Endothelial cell of umbilical vein (primary cell): ENCODE results near the gene MYO19. TPM values are rescaled to one million over a fixed set of nuclear protein-coding genes. Genes with fewer than 3 reads are reported as not detected.

ENCODE experiments used
- BruUV-seq: library from RNA; stranded (reverse); fragments of 400-500 nt; replicated peaks from 2 replicates; lab custom pipeline; 2021; lab: Mats Ljungman, UMichigan
- CTCF ChIA-PET: fragments of 300-600, 350-600 bp; sonication (Branson Sonifier 250); formaldehyde crosslinking; loops from one replicate; lab custom pipeline; 2021; ENCODE audit warnings: antibody characterized with exemption, inconsistent platforms; lab: Charles Lee
- POLR2A ChIA-PET: fragments of 300-600, 350-600 bp; sonication (Branson Sonifier 250); formaldehyde crosslinking; loops from one replicate; lab custom pipeline; 2021; ENCODE audit warnings: antibody characterized with exemption, inconsistent platforms; lab: Charles Lee
- DNase-seq: peaks from one replicate; pipeline ENCODE4 v3.0.0-alpha.2; 2011; ENCODE audit warnings: low read depth, low spot score
- FAIRE-seq: peaks from 2 replicates; lab custom pipeline; 2011; peaks lifted over from hg19 to GRCh38; lab: Jason Lieb, UNC
- H2AFZ ChIP-seq: 2 replicates; pipeline ENCODE4 v1.6.0; 2012; ENCODE audit warnings: low read depth, low read length, control low read depth, inconsistent platforms
- H3K27ac ChIP-seq: 2 replicates; pipeline ENCODE4 v1.5.1; 2011; ENCODE audit warnings: low read depth, mild to moderate bottlenecking, control low read depth, low read length, moderate library complexity; ENCODE audit not compliant: insufficient read depth
- H3K27me3 ChIP-seq, 2 experiments: 2 replicates each; pipeline versions ENCODE4 v1.6.0 to v1.6.1; 2011; ENCODE audit warnings: low read length in 2 of 2, mixed read lengths in 1 of 2; ENCODE audit not compliant: control insufficient read depth in 2 of 2, insufficient read depth in 2 of 2
- H3K36me3 ChIP-seq, 2 experiments: 2 replicates in 1 of 2; 3 replicates in 1 of 2; pipeline ENCODE4 v1.5.1; 2011; ENCODE audit warnings: low read length in 2 of 2, mild to moderate bottlenecking in 1 of 2, moderate library complexity in 1 of 2; ENCODE audit not compliant: control insufficient read depth in 2 of 2, insufficient read depth in 2 of 2; ENCODE audit errors: extremely low read depth in 1 of 2
- H3K4me1 ChIP-seq: 3 replicates; pipeline ENCODE4 v1.5.1; 2011; ENCODE audit warnings: mild to moderate bottlenecking, low read length; ENCODE audit not compliant: control insufficient read depth, insufficient read depth; ENCODE audit errors: extremely low read depth
- H3K4me2 ChIP-seq: 2 replicates; pipeline ENCODE4 v1.6.1; 2011; ENCODE audit warnings: low read length, control low read depth, mixed read lengths; ENCODE audit not compliant: insufficient read depth
- H3K4me3 ChIP-seq, 3 experiments: fragments of 200-600 bp in 1 of 3; sonication (generic), shearing (Covaris generic) in 1 of 3; replicated peaks in 1 of 3; 2 replicates each; pipeline ENCODE4 v1.5.1; 2011 to 2016; ENCODE audit warnings: control low read depth in 3 of 3, low read length in 3 of 3, mild to moderate bottlenecking in 2 of 3, inconsistent platforms in 1 of 3, low read depth in 1 of 3, moderate library complexity in 1 of 3; ENCODE audit not compliant: insufficient read depth in 1 of 3
- H3K79me2 ChIP-seq: 2 replicates; pipeline ENCODE4 v1.6.0; 2012; ENCODE audit warnings: low read length, inconsistent platforms; ENCODE audit not compliant: control insufficient read depth, insufficient read depth
- H3K9ac ChIP-seq: replicated peaks from 2 replicates; pipeline ENCODE3; 2011; ENCODE audit warnings: low read length, control low read depth; ENCODE audit not compliant: insufficient read depth; ENCODE audit errors: extremely low read depth
- H3K9me1 ChIP-seq: replicated peaks from 3 replicates; pipeline ENCODE4 v1.6.0; 2011; ENCODE audit warnings: mild to moderate bottlenecking, low read length; ENCODE audit not compliant: control insufficient read depth, insufficient read depth; ENCODE audit errors: extremely low read depth
- H3K9me3 ChIP-seq: replicated peaks from 2 replicates; pipeline ENCODE4 v1.5.1; 2012; ENCODE audit warnings: low read length, inconsistent platforms; ENCODE audit not compliant: control insufficient read depth, insufficient read depth
- H4K20me1 ChIP-seq: replicated peaks from 2 replicates; pipeline ENCODE3; 2011; ENCODE audit warnings: mild to moderate bottlenecking, low read length; ENCODE audit not compliant: control insufficient read depth, insufficient read depth; ENCODE audit errors: extremely low read depth
- CTCF ChIP-seq, 2 donors: IDR thresholded peaks; 1 replicate in 1 of 2; 2 replicates in 1 of 2; pipeline ENCODE4 v1.5.1; 2011; ENCODE audit warnings: low read length in 2 of 2, mild to moderate bottlenecking in 2 of 2, moderate library complexity in 2 of 2, control low read depth in 1 of 2, inconsistent platforms in 1 of 2, low read depth in 1 of 2; ENCODE audit not compliant: insufficient read depth in 1 of 2; ENCODE audit errors: extremely low read depth in 1 of 2
- EZH2 ChIP-seq: IDR thresholded peaks from 2 replicates; pipeline ENCODE4 v1.6.1; 2012; ENCODE audit warnings: borderline replicate concordance, low read depth, mild to moderate bottlenecking, moderate library complexity, low read length, inconsistent platforms; ENCODE audit not compliant: severe bottlenecking
- FOS ChIP-seq: IDR thresholded peaks from 2 replicates; pipeline ENCODE4 v1.6.1; 2011; ENCODE audit warnings: mild to moderate bottlenecking, low read length, moderate library complexity, borderline replicate concordance; ENCODE audit not compliant: insufficient read depth
- JUN ChIP-seq: IDR thresholded peaks from 2 replicates; pipeline ENCODE4 v1.6.1; 2011; ENCODE audit warnings: borderline replicate concordance, low read depth; ENCODE audit not compliant: insufficient read length, insufficient read depth
- MAX ChIP-seq: IDR thresholded peaks from 2 replicates; pipeline ENCODE4 v1.6.1; 2011; ENCODE audit not compliant: insufficient read depth, insufficient read length
- MYC ChIP-seq: IDR thresholded peaks from one replicate; pipeline ENCODE4 v1.6.1; 2011; ENCODE audit warnings: mild to moderate bottlenecking, low read depth, low read length
- POLR2A ChIP-seq: IDR thresholded peaks from 2 replicates; pipeline ENCODE4 v1.6.1; 2012; ENCODE audit warnings: low read depth, mild to moderate bottlenecking, control low read depth, low read length
- POLR2AphosphoS5 ChIP-seq: IDR thresholded peaks from 2 replicates; pipeline ENCODE4 v1.6.1; 2012; ENCODE audit warnings: low read depth, mild to moderate bottlenecking, control low read depth, low read length, moderate library complexity; ENCODE audit not compliant: insufficient read depth
- dilution Hi-C: fragments of 300-500 bp; cut with MboI; formaldehyde crosslinking; loops from one replicate; pipeline ENCODE4 v1.15.0; 2019; ENCODE audit warnings: low sequenced_read_pairs; ENCODE audit not compliant: extremely low pct_ligation_motif_present
- intact Hi-C: fragments of 100-400 bp; cut with micrococcal nuclease; formaldehyde crosslinking; loops from one replicate; pipeline ENCODE4 v1.10.0; 2022
- polyA plus RNA-seq, 4 experiments: library from polyadenylated mRNA; depleted of rRNA in 3 of 4; stranded (reverse) in 3 of 4; unstranded in 1 of 4; fragments of >200 nt; gene quantifications; 2 replicates each; pipeline versions ENCODE4 v1.2.1 to v1.2.3, GENCODE V29; 2011 to 2012; ENCODE audit warnings: missing spikeins in 1 of 4
- total RNA-seq: library from RNA; stranded (reverse); gene quantifications from 2 replicates; pipeline ENCODE4 v1.2.3, GENCODE V29; 2021

Gene MYO19
- total and polyA plus RNA-seq, 2 donors (not counting 3 experiments of a cell fraction or from before 2014, with no cell fraction given), result 75.4 to 95.7 TPM

DNA sequence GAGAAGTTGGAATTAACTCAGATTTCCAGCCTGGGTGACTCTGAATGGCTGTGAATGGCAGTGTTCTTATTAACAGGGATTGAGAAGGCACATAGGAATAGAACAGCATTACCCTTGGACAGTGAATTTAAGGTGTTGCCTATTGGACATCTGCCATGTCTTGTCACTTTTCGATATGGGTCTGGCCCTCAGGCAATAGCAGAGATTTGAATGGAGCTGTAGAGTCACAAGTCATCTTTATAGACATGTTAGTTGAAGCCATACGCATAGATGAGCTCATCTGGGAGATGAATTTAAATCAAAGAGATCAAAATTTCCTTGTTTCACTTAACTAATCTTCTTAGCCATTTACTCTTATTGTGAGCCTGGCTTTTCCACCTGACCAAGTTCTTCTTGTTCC, 42.1 kb upstream of the MYO19 start:
- Histone ChIP-seq H3K9me3 (no peaks in the 10 kb centered on the region), H3K79me2 (peaks cover 46% of the 10 kb centered on the region), H3K27ac (no peak overlapping the region), H3K4me3 (no peak overlapping the region), H3K27me3 (no peaks in the 10 kb centered on the region), H3K9ac (no peak overlapping the region), H3K4me1 (no peaks in the 10 kb centered on the region), H2AFZ (no peak overlapping the region), H3K9me1 (no peaks in the 10 kb centered on the region), H3K4me2 (no peak overlapping the region), H3K36me3 (peaks cover 18 to 22% of the 10 kb centered on the region in 2 experiments), H4K20me1 (no peaks in the 10 kb centered on the region)
- no TSS peak for BruUV-seq
- CTCF ChIA-PET, result no interaction called here
- POLR2A ChIA-PET, result no interaction called here
- TF ChIP-seq FOS (no peak), EZH2 (no peak), JUN (no peak), MYC (no peak), POLR2A (no peak), CTCF (IDR thresholded peaks at IDR 0.05; ENCODE audit: extremely low read depth in 1 of 2, insufficient read depth in 1 of 2, low read depth in 1 of 2, low read length in 2 of 2) (no peak), POLR2AphosphoS5 (no peak), MAX (no peak)
- no peak for FAIRE-seq
- no peak for DNase-seq
- dilution Hi-C loops (no loop called here), intact Hi-C loops (no loop called here)
